SK-N-SH (cell line): ENCODE results near the gene NFXL1.

ENCODE experiments used
- CTCF ChIP-seq: fragments of 200-600 bp; sonication (generic); IDR thresholded peaks from 2 replicates; pipeline ENCODE4 v1.6.1; 2017; ENCODE audit warnings: antibody characterized with exemption, mild to moderate bottlenecking, moderate library complexity
- FOXM1 ChIP-seq: IDR thresholded peaks from 2 replicates; pipeline ENCODE4 v1.4.0; 2012; ENCODE audit warnings: low read depth, mild to moderate bottlenecking
- JUND ChIP-seq: IDR thresholded peaks from 2 replicates; pipeline ENCODE4 v1.4.0; 2012
- MEF2A ChIP-seq: IDR thresholded peaks from 2 replicates; pipeline ENCODE4 v1.4.0; 2012; ENCODE audit warnings: low read depth, borderline replicate concordance
- POLR2AphosphoS5 ChIP-seq: IDR thresholded peaks from 2 replicates; pipeline ENCODE4 v1.6.1; 2012; ENCODE audit warnings: low read depth, low read length
- RXRA ChIP-seq: IDR thresholded peaks from 2 replicates; pipeline ENCODE4 v1.4.0; 2012; ENCODE audit warnings: low read depth, mild to moderate bottlenecking, borderline replicate concordance

GRCh38 chr4:47827343-47828047 lies 86.9 kb downstream of the NFXL1 start:
- TF ChIP-seq RXRA (no peak), FOXM1 (no peak), MEF2A (no peak), POLR2AphosphoS5 (no peak), JUND (no peak), CTCF (no peak)
